Neuronal stem cell (in vitro differentiated cells): Measurements from ENCODE around the gene SRRM1.
"Not testable (repeated sequence)": the region's sequence is repeated elsewhere in the genome, so short reads cannot be mapped to it uniquely, and the experiment has no call there.

ENCODE experiments used
- DNase-seq: peaks from one replicate; pipeline ENCODE4 v3.0.0-alpha.2; 2013; ENCODE audit warnings: low spot score
- H2AFZ ChIP-seq: one replicate; pipeline ENCODE4 v1.6.1; 2013; ENCODE audit warnings: mild to moderate bottlenecking, low read length, inconsistent platforms
- H2AK5ac ChIP-seq: 2 replicates; pipeline ENCODE4 v1.6.1; 2013; ENCODE audit warnings: low read depth, mild to moderate bottlenecking, inconsistent platforms, low read length, moderate library complexity, mixed read lengths
- H2BK120ac ChIP-seq: 2 replicates; pipeline ENCODE4 v1.6.1; 2013; ENCODE audit warnings: low read depth, mild to moderate bottlenecking, inconsistent platforms, low read length, moderate library complexity, mixed read lengths
- H2BK12ac ChIP-seq: one replicate; pipeline ENCODE4 v1.6.1; 2013; ENCODE audit warnings: low read length, inconsistent platforms
- H2BK15ac ChIP-seq: 2 replicates; pipeline ENCODE4 v1.6.1; 2013; ENCODE audit warnings: mild to moderate bottlenecking, low read length, inconsistent platforms, mixed read lengths
- H2BK5ac ChIP-seq: one replicate; pipeline ENCODE4 v1.6.1; 2013; ENCODE audit warnings: inconsistent platforms, mild to moderate bottlenecking, low read length, moderate library complexity
- H3K14ac ChIP-seq: one replicate; pipeline ENCODE4 v1.6.1; 2013; ENCODE audit warnings: low read length, inconsistent platforms
- H3K18ac ChIP-seq: 2 replicates; pipeline ENCODE4 v1.6.1; 2013; ENCODE audit warnings: low read length, inconsistent platforms
- H3K23ac ChIP-seq: 2 replicates; pipeline ENCODE4 v1.6.1; 2013; ENCODE audit warnings: low read depth, mild to moderate bottlenecking, mixed read lengths, low read length, inconsistent platforms; ENCODE audit not compliant: poor library complexity
- H3K27ac ChIP-seq: replicated peaks from 3 replicates; pipeline ENCODE4 v1.5.1; 2013; ENCODE audit warnings: low read length, inconsistent platforms
- H3K27me3 ChIP-seq, 3 experiments: 2 replicates each; pipeline ENCODE4 v1.6.1; 2013; ENCODE audit warnings: low read length in 3 of 3, mild to moderate bottlenecking in 2 of 3, inconsistent platforms in 1 of 3, low read depth in 1 of 3, mixed read lengths in 1 of 3, moderate library complexity in 1 of 3; ENCODE audit not compliant: control insufficient read depth in 3 of 3, insufficient read depth in 3 of 3
- H3K36me3 ChIP-seq, 2 donors: replicated peaks in 1 of 2; 2 replicates each; pipeline ENCODE4 v1.6.1; 2013; ENCODE audit warnings: low read length in 2 of 2; ENCODE audit not compliant: control insufficient read depth in 2 of 2, insufficient read depth in 2 of 2
- H3K4ac ChIP-seq: 2 replicates; pipeline ENCODE4 v1.6.1; 2013; ENCODE audit warnings: inconsistent platforms, mild to moderate bottlenecking, low read length, moderate library complexity
- H3K4me1 ChIP-seq, 2 donors: 1 replicate in 1 of 2; 2 replicates in 1 of 2; pipeline ENCODE4 v1.6.1; 2013; ENCODE audit warnings: low read length in 2 of 2, low read depth in 1 of 2; ENCODE audit not compliant: control insufficient read depth in 2 of 2, insufficient read depth in 1 of 2
- H3K4me2 ChIP-seq: one replicate; pipeline ENCODE4 v1.6.1; 2013; ENCODE audit warnings: mild to moderate bottlenecking, low read length, inconsistent platforms; ENCODE audit not compliant: insufficient read depth, poor library complexity, severe bottlenecking
- H3K4me3 ChIP-seq, 2 donors: 2 replicates each; pipeline ENCODE4 v1.5.1; 2013; ENCODE audit warnings: low read length in 2 of 2, mild to moderate bottlenecking in 2 of 2, inconsistent platforms in 1 of 2, moderate library complexity in 1 of 2
- H3K79me1 ChIP-seq: one replicate; pipeline ENCODE4 v1.6.1; 2013; ENCODE audit warnings: low read depth, mild to moderate bottlenecking, inconsistent platforms, low read length, moderate library complexity
- H3K9ac ChIP-seq: one replicate; pipeline ENCODE4 v1.6.1; 2013; ENCODE audit warnings: mild to moderate bottlenecking, low read depth, low read length, inconsistent platforms; ENCODE audit not compliant: poor library complexity
- H3K9me3 ChIP-seq, 2 donors: replicated peaks in 1 of 2; 2 replicates each; pipeline versions ENCODE3 to v1.6.1; 2013; ENCODE audit warnings: low read length in 2 of 2, mild to moderate bottlenecking in 2 of 2, inconsistent platforms in 1 of 2, low read depth in 1 of 2, mixed read lengths in 1 of 2, moderate library complexity in 1 of 2; ENCODE audit not compliant: control insufficient read depth in 2 of 2, insufficient read depth in 1 of 2
- H4K8ac ChIP-seq: one replicate; pipeline ENCODE4 v1.6.1; 2013; ENCODE audit warnings: low read depth, mild to moderate bottlenecking, inconsistent platforms, low read length, moderate library complexity
- H4K91ac ChIP-seq: one replicate; pipeline ENCODE4 v1.6.1; 2013; ENCODE audit warnings: low read length, low read depth, mild to moderate bottlenecking, inconsistent platforms; ENCODE audit not compliant: poor library complexity
- WGBS, 2 donors: extraction: QIAGEN DNeasy Blood & Tissue Kit; methylation state at CpG; one replicate each; pipeline ENCODE4 v1.1.7; 2013; ENCODE audit warnings: missing lambda C conversion rate in 2 of 2, mixed read lengths in 1 of 2; ENCODE audit not compliant: insufficient read length in 2 of 2, insufficient replicate concordance in 1 of 2; ENCODE audit errors: extremely low coverage in 2 of 2; 5-methylcytosine and 5-hydroxymethylcytosine counted together

Gene SRRM1

GRCh38 chr1:24698326-24698725 is 55.2 kb downstream of the SRRM1 start:
- not testable (repeated sequence) for DNase-seq, H3K79me1 ChIP-seq, H4K8ac ChIP-seq, H3K14ac ChIP-seq, H3K9me3 ChIP-seq, H2BK15ac ChIP-seq, H3K23ac ChIP-seq, H3K18ac ChIP-seq, H3K36me3 ChIP-seq, H3K9ac ChIP-seq, H3K4me3 ChIP-seq, H2BK120ac ChIP-seq, H3K27me3 ChIP-seq, H3K4me1 ChIP-seq, H3K27ac ChIP-seq, H2AFZ ChIP-seq, H3K4ac ChIP-seq, H4K91ac ChIP-seq, H2BK5ac ChIP-seq, H3K4me2 ChIP-seq, H2AK5ac ChIP-seq, H2BK12ac ChIP-seq
- no CpG with 5 or more reads among the region's 8 CpGs for WGBS, 2 donors

- no peak overlapping the region for H2BK120ac ChIP-seq
- DNase-seq, result no peak
- H3K9ac ChIP-seq, result no peak overlapping the region
These were observed 56.5 kb downstream of the SRRM1 start for GRCh38 chr1:24699628-24700027.

GRCh38 chr1:24702511-24703293 is 59.6 kb downstream of the SRRM1 start:
- WGBS, 2 donors, result no CpG with 5 or more reads among the region's 8 CpGs
- no peak overlapping the region for H3K9ac ChIP-seq
- H3K4me1 ChIP-seq, result peaks cover 9 to 15% of the 10 kb centered on the region in 2 donors
- no peaks in the 10 kb centered on the region for H3K79me1 ChIP-seq
- no peak overlapping the region for H2BK5ac ChIP-seq
- H2AFZ ChIP-seq, result no peak overlapping the region
- H3K4me2 ChIP-seq, result peak overlapping the region; percentile 15
- no peak overlapping the region for H4K8ac ChIP-seq
- no peak overlapping the region for H3K4me3 ChIP-seq
- H2BK15ac ChIP-seq, result no peak overlapping the region
- DNase-seq, result no peak
- H3K27me3 ChIP-seq, result no peaks in the 10 kb centered on the region
- H3K18ac ChIP-seq, result peak overlapping the region; percentile 54
- H3K9me3 ChIP-seq, result no peaks in the 10 kb centered on the region
- H3K23ac ChIP-seq, result no peak overlapping the region
- H4K91ac ChIP-seq, result no peak overlapping the region
- no peak overlapping the region for H2BK120ac ChIP-seq
- H2AK5ac ChIP-seq, result peak overlapping the region; percentile 98
- H3K36me3 ChIP-seq, result no peaks in the 10 kb centered on the region
- no peak overlapping the region for H2BK12ac ChIP-seq
- no peak overlapping the region for H3K14ac ChIP-seq
- no peak overlapping the region for H3K4ac ChIP-seq
- H3K27ac ChIP-seq, result no peak overlapping the region

More at GRCh38 chr1:24699628-24700027, 56.5 kb downstream of the SRRM1 start:
- Histone ChIP-seq H3K23ac (no peak overlapping the region), H2BK5ac (no peak overlapping the region), H3K4ac (no peak overlapping the region), H3K4me1 (peaks cover 3% of the 10 kb centered on the region in 2 donors), H3K79me1 (no peaks in the 10 kb centered on the region), H3K27ac (no peak overlapping the region), H2BK15ac (peak overlapping the region; percentile 8), H3K36me3 (no peaks in the 10 kb centered on the region), H3K9me3 (no peaks in the 10 kb centered on the region), H3K18ac (no peak overlapping the region), H3K27me3 (no peaks in the 10 kb centered on the region), H3K4me3 (no peak overlapping the region), H3K14ac (no peak overlapping the region), H4K8ac (peak overlapping the region; percentile 89), H3K4me2 (no peak overlapping the region), H2AK5ac (peak overlapping the region; percentile 6), H2BK12ac (no peak overlapping the region), H4K91ac (no peak overlapping the region), H2AFZ (peak overlapping the region; percentile 72)
- no CpG with 5 or more reads among the region's 7 CpGs for WGBS, 2 donors

GRCh38 chr1:24704411-24705259 is 61.5 kb downstream of the SRRM1 start:
- no peak overlapping the region for H3K4me3 ChIP-seq
- no peak overlapping the region for H3K4ac ChIP-seq
- WGBS, 2 donors, result no CpG with 5 or more reads among the region's 16 CpGs

More at GRCh38 chr1:24704411-24705259, 61.5 kb downstream of the SRRM1 start:
- Histone ChIP-seq H4K91ac (no peak overlapping the region), H2BK5ac (no peak overlapping the region), H3K23ac (no peak overlapping the region), H2AK5ac (peak overlapping the region; percentile 56), H2BK12ac (peak overlapping the region; percentile 84), H3K27me3 (no peaks in the 10 kb centered on the region), H2BK120ac (peak overlapping the region; percentile 7), H3K4me1 (peaks cover 9 to 15% of the 10 kb centered on the region in 2 donors), H3K18ac (peak overlapping the region; percentile 87), H2BK15ac (no peak overlapping the region), H3K27ac (peak overlapping the region; percentile 69), H2AFZ (peak overlapping the region; percentile 79), H3K9me3 (no peaks in the 10 kb centered on the region), H3K14ac (peak overlapping the region; percentile 56), H3K4me2 (peak overlapping the region; percentile 33), H4K8ac (no peak overlapping the region), H3K9ac (no peak overlapping the region), H3K79me1 (no peaks in the 10 kb centered on the region), H3K36me3 (no peaks in the 10 kb centered on the region)
- peak; percentile 65 for DNase-seq
